ENCODE measurements around the gene EIF3I. TPM values are rescaled to one million over a fixed set of nuclear protein-coding genes. Genes with fewer than 3 reads are reported as not detected.
A peak's percentile ranks its signal among the peaks of the same experiment; 100 is the strongest.

Gene EIF3I
- total and polyA plus RNA-seq, 2 of the 13 experiments (the other 11 are each of a cell fraction or from before 2014, with no cell fraction given), result 210 to 223 TPM

GRCh38 chr1:32247983-32248889 is 26.0 kb downstream of the EIF3I start (continued):
- TF ChIP-seq ZMYM2 (CRISPR knock-in tag; IDR thresholded peaks at IDR 0.05) (peak; percentile 85), ZBTB43 (CRISPR knock-in tag; conservative IDR thresholded peaks at IDR 0.05) (no peak), ZNF337 (CRISPR knock-in tag; IDR thresholded peaks at IDR 0.05; ENCODE audit: borderline replicate concordance, low read depth) (no peak), NFATC3 (CRISPR knock-in tag; IDR thresholded peaks at IDR 0.05) (no peak), ARNT2 (CRISPR knock-in tag; IDR thresholded peaks at IDR 0.05; ENCODE audit: low read depth) (no peak), SMAD3 (CRISPR knock-in tag; IDR thresholded peaks at IDR 0.05) (no peak), FOXP1 (IDR thresholded peaks at IDR 0.05) (no peak), FOXP1 (CRISPR knock-in tag; IDR thresholded peaks at IDR 0.05) (no peak), ZNF776 (CRISPR knock-in tag; IDR thresholded peaks at IDR 0.05) (no peak), CREB1 (IDR thresholded peaks at IDR 0.05) (no peak), CREB1 (CRISPR knock-in tag; IDR thresholded peaks at IDR 0.05) (no peak), ZBTB42 (CRISPR knock-in tag; IDR thresholded peaks at IDR 0.05) (no peak), ZNF333 (CRISPR knock-in tag; IDR thresholded peaks at IDR 0.05; ENCODE audit: borderline replicate concordance) (no peak), YY1 (IDR thresholded peaks at IDR 0.05; ENCODE audit: insufficient read depth, insufficient replicate concordance, low read depth, low read length) (peak; percentile 49), NFAT5 (CRISPR knock-in tag; IDR thresholded peaks at IDR 0.05) (no peak), KAT8 (CRISPR knock-in tag; IDR thresholded peaks at IDR 0.05) (peak; percentile 55), TMF1 (CRISPR knock-in tag; IDR thresholded peaks at IDR 0.05; ENCODE audit: low read depth) (no peak), FIP1L1 (IDR thresholded peaks at IDR 0.05; ENCODE audit: borderline replicate concordance, insufficient read depth, low read depth, low read length) (no peak), ZNF367 (CRISPR knock-in tag; IDR thresholded peaks at IDR 0.05; ENCODE audit: borderline replicate concordance) (no peak)
- TF ChIP-seq, protein P1, sequence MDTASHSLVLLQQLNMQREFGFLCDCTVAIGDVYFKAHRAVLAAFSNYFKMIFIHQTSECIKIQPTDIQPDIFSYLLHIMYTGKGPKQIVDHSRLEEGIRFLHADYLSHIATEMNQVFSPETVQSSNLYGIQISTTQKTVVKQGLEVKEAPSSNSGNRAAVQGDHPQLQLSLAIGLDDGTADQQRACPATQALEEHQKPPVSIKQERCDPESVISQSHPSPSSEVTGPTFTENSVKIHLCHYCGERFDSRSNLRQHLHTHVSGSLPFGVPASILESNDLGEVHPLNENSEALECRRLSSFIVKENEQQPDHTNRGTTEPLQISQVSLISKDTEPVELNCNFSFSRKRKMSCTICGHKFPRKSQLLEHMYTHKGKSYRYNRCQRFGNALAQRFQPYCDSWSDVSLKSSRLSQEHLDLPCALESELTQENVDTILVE (CRISPR knock-in tag; IDR thresholded peaks at IDR 0.05), result no peak
- TF ChIP-seq, protein P2, sequence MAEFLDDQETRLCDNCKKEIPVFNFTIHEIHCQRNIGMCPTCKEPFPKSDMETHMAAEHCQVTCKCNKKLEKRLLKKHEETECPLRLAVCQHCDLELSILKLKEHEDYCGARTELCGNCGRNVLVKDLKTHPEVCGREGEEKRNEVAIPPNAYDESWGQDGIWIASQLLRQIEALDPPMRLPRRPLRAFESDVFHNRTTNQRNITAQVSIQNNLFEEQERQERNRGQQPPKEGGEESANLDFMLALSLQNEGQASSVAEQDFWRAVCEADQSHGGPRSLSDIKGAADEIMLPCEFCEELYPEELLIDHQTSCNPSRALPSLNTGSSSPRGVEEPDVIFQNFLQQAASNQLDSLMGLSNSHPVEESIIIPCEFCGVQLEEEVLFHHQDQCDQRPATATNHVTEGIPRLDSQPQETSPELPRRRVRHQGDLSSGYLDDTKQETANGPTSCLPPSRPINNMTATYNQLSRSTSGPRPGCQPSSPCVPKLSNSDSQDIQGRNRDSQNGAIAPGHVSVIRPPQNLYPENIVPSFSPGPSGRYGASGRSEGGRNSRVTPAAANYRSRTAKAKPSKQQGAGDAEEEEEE (CRISPR knock-in tag; IDR thresholded peaks at IDR 0.05; ENCODE audit: borderline replicate concordance), result no peak

All from HepG2 (cell line).